ENCODE data around the gene ATRNL1.

Gene ATRNL1

GRCh38 chr10:115989621-115990020 is 896.5 kb downstream of the ATRNL1 start:
- no peak overlapping the region for H3K4me3 ChIP-seq (replicated peaks; ENCODE audit: low read depth, low read length)
- DNase-seq (ENCODE audit: extremely low read depth, insufficient read length): no peak
- no peaks in the 10 kb centered on the region for H3K27me3 ChIP-seq (replicated peaks; ENCODE audit: control insufficient read depth, insufficient read depth, low read length)
- no peaks in the 10 kb centered on the region for H3K36me3 ChIP-seq (ENCODE audit: control insufficient read depth, insufficient read depth, low read length)
- TF ChIP-seq CTCF (IDR thresholded peaks at IDR 0.05; ENCODE audit: insufficient read depth, low read length, poor library complexity, severe bottlenecking): no peak

DNA sequence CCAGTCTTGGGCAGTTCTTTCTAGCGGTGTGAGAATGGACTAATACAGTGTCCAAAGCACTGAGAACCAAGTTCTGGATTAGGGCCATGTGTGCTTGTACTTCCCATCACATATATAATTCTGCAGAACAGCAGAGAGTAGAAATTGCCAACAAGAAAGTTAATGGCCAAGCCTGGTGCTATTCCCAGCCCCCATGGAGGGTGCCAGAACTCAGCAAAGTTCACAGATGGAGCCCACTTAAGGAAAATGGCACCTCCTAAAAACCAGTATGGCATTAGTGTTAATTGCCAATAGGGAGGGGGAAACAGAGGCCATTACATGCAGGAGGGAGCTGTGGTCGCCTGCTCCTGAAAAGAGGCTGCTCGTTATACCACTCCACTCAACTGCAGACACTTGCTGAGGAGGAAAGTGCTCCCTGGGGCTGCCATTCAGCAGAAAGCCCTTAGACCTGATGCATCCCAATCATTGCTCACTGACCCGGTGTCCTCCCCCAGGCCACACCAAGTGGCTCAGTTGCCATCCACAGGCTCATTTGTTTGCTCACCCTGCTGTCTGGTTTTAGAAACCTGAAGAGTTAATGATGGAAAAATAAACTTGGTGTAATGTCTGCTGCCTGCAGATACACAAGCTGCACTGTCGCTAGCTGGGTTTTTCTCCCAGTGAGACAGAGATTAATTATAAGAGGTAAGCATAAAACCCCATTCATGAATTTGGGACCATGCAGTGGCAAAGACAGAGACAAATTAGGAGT is 899.2 kb downstream of the ATRNL1 start:
- TF ChIP-seq CTCF (IDR thresholded peaks at IDR 0.05; ENCODE audit: insufficient read depth, low read length, poor library complexity, severe bottlenecking): no peak
- Histone ChIP-seq H3K36me3 (ENCODE audit: control insufficient read depth, insufficient read depth, low read length) (no peaks in the 10 kb centered on the region), H3K27me3 (replicated peaks; ENCODE audit: control insufficient read depth, insufficient read depth, low read length) (no peaks in the 10 kb centered on the region), H3K4me3 (replicated peaks; ENCODE audit: low read depth, low read length) (no peak overlapping the region)
- no peak for DNase-seq (ENCODE audit: extremely low read depth, insufficient read length)

DNA sequence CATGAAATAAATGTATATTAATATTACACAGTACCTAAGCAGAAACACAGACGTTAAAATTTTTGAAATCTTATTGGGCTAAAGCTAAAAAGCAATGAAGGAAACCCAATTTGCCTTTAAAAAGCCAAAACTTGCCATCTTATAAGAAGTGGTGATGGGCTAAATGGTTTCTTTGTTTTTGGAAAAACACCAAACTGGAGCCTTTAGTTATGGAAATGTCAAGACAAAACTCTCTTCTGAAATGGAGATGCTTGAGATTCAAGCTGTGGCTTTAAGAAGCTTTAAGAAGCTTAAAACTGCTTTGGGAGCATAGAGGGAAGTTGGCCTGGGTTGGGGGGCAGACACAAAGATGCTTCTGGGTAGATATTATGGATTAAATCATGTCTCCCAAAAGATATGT is 902.9 kb downstream of the ATRNL1 start:
- Histone ChIP-seq H3K4me3 (replicated peaks; ENCODE audit: low read depth, low read length) (no peak overlapping the region), H3K36me3 (ENCODE audit: control insufficient read depth, insufficient read depth, low read length) (no peaks in the 10 kb centered on the region)

DNA sequence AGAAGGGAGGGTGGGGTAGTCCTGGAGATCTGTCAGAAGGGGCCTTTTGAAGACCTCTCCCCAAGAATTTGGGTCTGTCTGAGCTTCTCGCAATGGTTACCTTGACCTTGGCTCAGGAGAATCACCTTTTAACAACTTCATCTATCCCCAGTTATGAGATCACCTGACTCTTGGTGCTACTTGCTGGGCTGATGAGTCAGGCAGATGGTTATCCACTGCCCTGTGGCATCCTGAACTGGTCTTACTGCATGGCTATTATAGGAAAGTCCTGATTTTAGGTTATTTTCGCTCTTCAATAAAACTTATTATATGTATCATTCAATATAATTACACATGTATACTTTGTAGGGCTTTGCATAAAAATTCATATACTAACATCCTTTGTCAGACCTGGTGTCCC is 905.1 kb downstream of the ATRNL1 start:
- DNase-seq (ENCODE audit: extremely low read depth, insufficient read length): no peak
- no peaks in the 10 kb centered on the region for H3K36me3 ChIP-seq (ENCODE audit: control insufficient read depth, insufficient read depth, low read length)
- no peak overlapping the region for H3K4me3 ChIP-seq (replicated peaks; ENCODE audit: low read depth, low read length)
- no peak for TF ChIP-seq CTCF (IDR thresholded peaks at IDR 0.05; ENCODE audit: insufficient read depth, low read length, poor library complexity, severe bottlenecking)
- no peaks in the 10 kb centered on the region for H3K27me3 ChIP-seq (replicated peaks; ENCODE audit: control insufficient read depth, insufficient read depth, low read length)

More for the DNA sequence above, 902.9 kb downstream of the ATRNL1 start:
- no peaks in the 10 kb centered on the region for H3K27me3 ChIP-seq (replicated peaks; ENCODE audit: control insufficient read depth, insufficient read depth, low read length)
- no peak for DNase-seq (ENCODE audit: extremely low read depth, insufficient read length)
- TF ChIP-seq CTCF (IDR thresholded peaks at IDR 0.05; ENCODE audit: insufficient read depth, low read length, poor library complexity, severe bottlenecking): no peak
